H9 (cell line): Measurements from ENCODE around the gene SHH. TPM values are rescaled to one million over a fixed set of nuclear protein-coding genes. Genes with fewer than 3 reads are reported as not detected.
A peak's percentile ranks its signal among the peaks of the same experiment; 100 is the strongest.

ENCODE experiments used
- DNase-seq: peaks from one replicate; pipeline ENCODE4 v3.0.0-alpha.2; 2017
- H2AFZ ChIP-seq: one replicate; pipeline ENCODE4 v1.6.1; 2013; ENCODE audit warnings: mild to moderate bottlenecking, low read length, control low read depth, moderate library complexity
- H2AK5ac ChIP-seq: 2 replicates; pipeline ENCODE4 v1.6.1; 2013; ENCODE audit warnings: low read length, control low read depth, mixed read lengths; ENCODE audit not compliant: insufficient read length
- H2BK120ac ChIP-seq: one replicate; pipeline ENCODE4 v1.6.1; 2013; ENCODE audit warnings: low read depth, mild to moderate bottlenecking, low read length, control low read depth, inconsistent platforms; ENCODE audit not compliant: poor library complexity, severe bottlenecking
- H2BK12ac ChIP-seq: 2 replicates; pipeline ENCODE4 v1.6.1; 2013; ENCODE audit warnings: low read length, control low read depth, mixed read lengths, low read depth; ENCODE audit not compliant: insufficient read length
- H2BK15ac ChIP-seq: 2 replicates; pipeline ENCODE4 v1.6.1; 2013; ENCODE audit warnings: low read depth, low read length, control low read depth
- H2BK20ac ChIP-seq: one replicate; pipeline ENCODE4 v1.6.1; 2013; ENCODE audit warnings: low read depth, mild to moderate bottlenecking, low read length, control low read depth, inconsistent platforms; ENCODE audit not compliant: poor library complexity, severe bottlenecking
- H2BK5ac ChIP-seq: 2 replicates; pipeline ENCODE4 v1.6.1; 2013; ENCODE audit warnings: low read length, control low read depth, mixed read lengths; ENCODE audit not compliant: insufficient read length
- H3K14ac ChIP-seq: 2 replicates; pipeline ENCODE4 v1.6.1; 2013; ENCODE audit warnings: low read length, control low read depth; ENCODE audit not compliant: insufficient read depth
- H3K18ac ChIP-seq: 2 replicates; pipeline ENCODE4 v1.6.1; 2013; ENCODE audit warnings: low read depth, mild to moderate bottlenecking, mixed read lengths, low read length, control low read depth; ENCODE audit not compliant: insufficient read length
- H3K23ac ChIP-seq: 2 replicates; pipeline ENCODE4 v1.6.1; 2013; ENCODE audit warnings: low read length, control low read depth, mixed read lengths, low read depth; ENCODE audit not compliant: insufficient read length
- H3K23me2 ChIP-seq: 2 replicates; pipeline ENCODE4 v1.6.1; 2013; ENCODE audit warnings: low read depth, mild to moderate bottlenecking, mixed read lengths, low read length, control low read depth; ENCODE audit not compliant: insufficient read length, poor library complexity, severe bottlenecking
- H3K27ac ChIP-seq: 2 replicates; pipeline ENCODE4 v1.5.1; 2013; ENCODE audit warnings: low read length, control low read depth, mixed read lengths, low read depth; ENCODE audit not compliant: insufficient read length
- H3K27me3 ChIP-seq: 2 replicates; pipeline ENCODE4 v1.6.1; 2013; ENCODE audit warnings: low read length, control low read depth, inconsistent platforms; ENCODE audit not compliant: insufficient read depth
- H3K4ac ChIP-seq: 2 replicates; pipeline ENCODE4 v1.6.1; 2013; ENCODE audit warnings: low read depth, mild to moderate bottlenecking, control low read depth, inconsistent platforms, low read length, moderate library complexity
- H3K4me1 ChIP-seq: 2 replicates; pipeline ENCODE4 v1.6.1; 2013; ENCODE audit warnings: low read length, control low read depth, inconsistent platforms; ENCODE audit not compliant: insufficient read depth
- H3K4me2 ChIP-seq: 2 replicates; pipeline ENCODE4 v1.6.1; 2013; ENCODE audit warnings: low read length, control low read depth, mixed read lengths; ENCODE audit not compliant: insufficient read length, insufficient read depth
- H3K56ac ChIP-seq: 2 replicates; pipeline ENCODE4 v1.6.1; 2013; ENCODE audit warnings: low read depth, mild to moderate bottlenecking, mixed read lengths, low read length, control low read depth; ENCODE audit not compliant: insufficient read length
- H3K79me1 ChIP-seq: 2 replicates; pipeline ENCODE4 v1.6.1; 2013; ENCODE audit warnings: low read depth, mild to moderate bottlenecking, moderate library complexity, low read length, control low read depth, inconsistent platforms; ENCODE audit not compliant: insufficient read depth, poor library complexity, severe bottlenecking
- H3K79me2 ChIP-seq: 2 replicates; pipeline ENCODE4 v1.6.1; 2013; ENCODE audit warnings: low read length, control low read depth, inconsistent platforms; ENCODE audit not compliant: insufficient read depth
- H3K9ac ChIP-seq: 2 replicates; pipeline ENCODE4 v1.6.1; 2013; ENCODE audit warnings: low read length, control low read depth, mixed read lengths; ENCODE audit not compliant: insufficient read length; ENCODE audit errors: extremely low read depth
- H3K9me3 ChIP-seq: one replicate; pipeline ENCODE4 v1.6.1; 2013; ENCODE audit warnings: low read depth, low read length, inconsistent platforms; ENCODE audit not compliant: control insufficient read depth
- H3T11ph ChIP-seq: one replicate; pipeline ENCODE4 v1.6.1; 2013; ENCODE audit warnings: mild to moderate bottlenecking, low read length, control low read depth, inconsistent platforms
- H4K20me1 ChIP-seq: one replicate; pipeline ENCODE4 v1.6.1; 2013; ENCODE audit not compliant: control insufficient read depth, insufficient read length, insufficient read depth
- H4K5ac ChIP-seq: 2 replicates; pipeline ENCODE4 v1.6.1; 2013; ENCODE audit warnings: low read depth, mild to moderate bottlenecking, mixed read lengths, low read length, control low read depth; ENCODE audit not compliant: insufficient read length
- H4K8ac ChIP-seq: replicated peaks from 2 replicates; pipeline ENCODE4 v1.6.1; 2013; ENCODE audit warnings: low read length, control low read depth, mixed read lengths, low read depth; ENCODE audit not compliant: insufficient read length
- H4K91ac ChIP-seq: 2 replicates; pipeline ENCODE4 v1.6.1; 2013; ENCODE audit warnings: low read depth, mild to moderate bottlenecking, moderate library complexity, mixed read lengths, low read length, control low read depth; ENCODE audit not compliant: insufficient read length
- H3K27ac Mint-ChIP-seq, 3 experiments: 2 replicates in 2 of 3; 3 replicates in 1 of 3; pipeline ENCODE4 v1.8.0; 2020 to 2021; ENCODE audit warnings: mixed read lengths in 3 of 3, mild to moderate bottlenecking in 1 of 3, moderate library complexity in 1 of 3
- H3K27me3 Mint-ChIP-seq: 2 replicates; pipeline ENCODE4 v1.8.0; 2021; ENCODE audit warnings: low read depth, mild to moderate bottlenecking, moderate library complexity, mixed read lengths
- H3K36me3 Mint-ChIP-seq, 3 experiments: 2 replicates in 2 of 3; 3 replicates in 1 of 3; pipeline ENCODE4 v1.8.0; 2020 to 2021; ENCODE audit warnings: low read depth in 3 of 3, mixed read lengths in 3 of 3; ENCODE audit not compliant: insufficient read depth in 1 of 3
- H3K4me1 Mint-ChIP-seq, 2 experiments: 2 replicates each; pipeline ENCODE4 v1.8.0; 2020; ENCODE audit warnings: mixed read lengths in 2 of 2
- H3K4me3 Mint-ChIP-seq, 2 experiments: 2 replicates in 1 of 2; 3 replicates in 1 of 2; pipeline ENCODE4 v1.8.0; 2020 to 2021; ENCODE audit warnings: mild to moderate bottlenecking in 2 of 2, mixed read lengths in 2 of 2, moderate library complexity in 1 of 2
- H3K9me3 Mint-ChIP-seq, 2 experiments: 2 replicates in 1 of 2; 3 replicates in 1 of 2; pipeline ENCODE4 v1.8.0; 2020; ENCODE audit warnings: mild to moderate bottlenecking in 2 of 2, mixed read lengths in 2 of 2, moderate library complexity in 1 of 2
- WGBS: extraction: QIAGEN DNeasy Blood & Tissue Kit; methylation state at CpG from one replicate; pipeline ENCODE4 v1.1.7; 2013; ENCODE audit warnings: missing lambda C conversion rate, low lambda C conversion rate, mixed read lengths; ENCODE audit not compliant: insufficient read length; ENCODE audit errors: extremely low coverage; 5-methylcytosine and 5-hydroxymethylcytosine counted together
- total RNA-seq: library from RNA; stranded (reverse); gene quantifications from 2 replicates; pipeline ENCODE4 v1.2.1, GENCODE V29; 2021
- TF ChIP-seq, protein P1 (sequence below): fragments of 200-600 bp; sonication (generic); conservative IDR thresholded peaks from 3 replicates; pipeline ENCODE4 v1.8.0; 2021; ENCODE audit warnings: antibody characterized with exemption, mild to moderate bottlenecking

Gene SHH
- total RNA-seq, 1 experiment from 2014 or later: 0.07 TPM

DNA sequence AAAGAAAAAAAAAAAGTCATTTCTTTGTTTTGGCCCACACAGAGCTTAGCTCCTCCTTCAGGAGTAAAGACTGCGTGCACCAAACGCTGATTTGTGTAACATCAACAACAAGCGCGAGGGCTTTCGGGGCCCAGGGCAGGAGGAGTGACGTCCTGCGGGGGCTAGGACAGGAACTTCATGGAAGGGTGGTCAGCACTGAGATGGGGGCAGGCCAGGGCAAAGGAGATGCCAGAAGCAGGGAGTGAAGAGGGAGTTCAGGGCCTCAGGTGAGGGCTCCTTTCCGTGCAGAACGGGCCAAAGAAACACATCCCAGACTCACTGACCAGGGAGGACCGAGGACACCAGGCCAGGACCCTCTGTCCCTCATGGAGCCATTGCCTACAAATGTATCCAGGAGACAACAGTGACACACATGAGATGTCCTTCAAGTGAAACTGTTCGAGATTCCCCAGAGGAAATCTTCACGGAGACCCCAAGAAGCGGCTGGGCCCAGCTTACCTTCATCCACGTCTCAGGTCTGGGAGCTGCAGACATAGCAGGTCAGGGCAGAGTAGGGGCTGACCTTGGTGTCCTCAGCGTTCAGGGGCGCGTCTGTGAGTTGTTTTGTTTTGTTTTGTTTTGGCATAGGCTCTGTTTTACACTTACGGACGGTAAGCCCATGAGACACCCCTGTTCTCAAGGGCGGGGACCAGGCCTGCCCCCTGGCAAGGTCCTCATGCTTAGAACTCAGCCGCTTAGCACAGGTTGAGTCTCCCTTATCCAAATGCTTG is 30.4 kb upstream of the SHH start:
- Histone ChIP-seq H3K23me2 (no peaks in the 10 kb centered on the region), H2BK12ac (no peak overlapping the region), H3K79me1 (no peaks in the 10 kb centered on the region), H3T11ph (no peak overlapping the region), H3K27me3 (no peaks in the 10 kb centered on the region), H3K4ac (no peak overlapping the region), H2BK15ac (no peak overlapping the region), H3K4me1 (no peaks in the 10 kb centered on the region), H3K23ac (no peak overlapping the region), H3K9me3 (no peaks in the 10 kb centered on the region), H2BK20ac (no peak overlapping the region), H2BK5ac (no peak overlapping the region), H2BK120ac (no peak overlapping the region), H2AK5ac (no peak overlapping the region), H4K8ac (no peak overlapping the region), H3K18ac (no peak overlapping the region), H4K91ac (no peak overlapping the region), H3K4me2 (no peak overlapping the region), H4K20me1 (no peaks in the 10 kb centered on the region), H3K79me2 (no peaks in the 10 kb centered on the region), H3K27ac (no peak overlapping the region), H4K5ac (no peak overlapping the region), H3K9ac (no peak overlapping the region), H3K56ac (no peak overlapping the region), H3K14ac (no peak overlapping the region; the same call in 1 of the 2 replicates), H2AFZ (no peak overlapping the region)
- peaks cover 22% of the 10 kb centered on the region for H3K27me3 Mint-ChIP-seq
- H3K27ac Mint-ChIP-seq: peak overlapping the region in 2 of 3 experiments; percentile 55 to 89; a peak in 2 of 7 replicates
- 0 out of 4 replicates have a peak, but pooled peaks cover 0 to 2% of the 10 kb centered on the region in 2 experiments for H3K4me1 Mint-ChIP-seq
- TF ChIP-seq, protein P1, sequence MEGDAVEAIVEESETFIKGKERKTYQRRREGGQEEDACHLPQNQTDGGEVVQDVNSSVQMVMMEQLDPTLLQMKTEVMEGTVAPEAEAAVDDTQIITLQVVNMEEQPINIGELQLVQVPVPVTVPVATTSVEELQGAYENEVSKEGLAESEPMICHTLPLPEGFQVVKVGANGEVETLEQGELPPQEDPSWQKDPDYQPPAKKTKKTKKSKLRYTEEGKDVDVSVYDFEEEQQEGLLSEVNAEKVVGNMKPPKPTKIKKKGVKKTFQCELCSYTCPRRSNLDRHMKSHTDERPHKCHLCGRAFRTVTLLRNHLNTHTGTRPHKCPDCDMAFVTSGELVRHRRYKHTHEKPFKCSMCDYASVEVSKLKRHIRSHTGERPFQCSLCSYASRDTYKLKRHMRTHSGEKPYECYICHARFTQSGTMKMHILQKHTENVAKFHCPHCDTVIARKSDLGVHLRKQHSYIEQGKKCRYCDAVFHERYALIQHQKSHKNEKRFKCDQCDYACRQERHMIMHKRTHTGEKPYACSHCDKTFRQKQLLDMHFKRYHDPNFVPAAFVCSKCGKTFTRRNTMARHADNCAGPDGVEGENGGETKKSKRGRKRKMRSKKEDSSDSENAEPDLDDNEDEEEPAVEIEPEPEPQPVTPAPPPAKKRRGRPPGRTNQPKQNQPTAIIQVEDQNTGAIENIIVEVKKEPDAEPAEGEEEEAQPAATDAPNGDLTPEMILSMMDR: no peak
- H3K36me3 Mint-ChIP-seq: no peaks in the 10 kb centered on the region
- no peak overlapping the region; a peak in 1 of 5 replicates for H3K4me3 Mint-ChIP-seq
- H3K9me3 Mint-ChIP-seq: no peaks in the 10 kb centered on the region
- WGBS: no CpG with 5 or more reads among the region's 21 CpGs
- peak; percentile 7 for DNase-seq
